HG03575 (cell line): ENCODE results near the gene DHRSX.
"Not testable (repeated sequence)": the region's sequence is repeated elsewhere in the genome, so short reads cannot be mapped to it uniquely, and the experiment has no call there.

Experiments used
- ATAC-seq: cut with Tn5 transposase; IDR thresholded peaks from one replicate; pipeline ENCODE4 v1.9.1; 2021; ENCODE audit not compliant: unreplicated experiment, insufficient number of reproducible peaks, low FRiP score; ENCODE audit errors: extremely low read depth

The DHRSX gene

DNA sequence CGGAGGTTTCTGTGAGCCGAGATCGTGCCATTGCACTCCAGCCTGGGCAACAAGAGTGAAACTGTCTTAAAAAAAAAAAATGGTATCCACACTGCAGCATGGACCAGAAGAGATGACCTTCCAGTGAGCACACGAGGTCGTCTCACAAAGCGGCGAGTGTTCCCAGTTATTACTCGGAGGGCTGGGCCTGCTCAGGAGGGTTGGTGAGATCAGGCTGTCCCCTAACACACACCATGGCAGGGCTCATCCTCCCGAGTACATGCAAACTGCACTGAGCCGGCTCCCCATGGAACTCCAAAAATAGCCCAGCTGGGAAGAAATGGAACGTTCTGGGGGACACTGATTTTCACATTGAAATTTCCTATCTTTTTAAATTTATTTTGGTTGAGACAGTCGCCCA is 19.2 kb downstream of the DHRSX start:
- not testable (repeated sequence) for ATAC-seq

GRCh38 chrX:2479982-2480381 is 20.8 kb downstream of the DHRSX start:
- not testable (repeated sequence) for ATAC-seq

DNA sequence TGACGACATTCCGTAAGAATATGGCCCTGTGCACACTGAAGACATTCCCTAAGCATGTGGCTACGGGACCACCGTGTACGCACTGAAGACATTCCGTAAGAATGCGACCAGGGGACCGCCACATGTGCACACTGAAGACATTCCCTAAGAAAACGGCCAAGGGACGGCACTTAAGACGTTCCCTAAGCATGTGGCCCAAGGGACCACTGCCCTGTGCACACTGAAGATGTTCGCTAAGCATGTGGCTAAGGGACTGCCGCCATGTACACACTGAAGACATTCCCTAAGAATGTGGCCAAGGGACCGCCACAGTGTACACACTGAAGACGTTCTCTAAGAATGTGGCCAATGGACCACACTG is 21.4 kb downstream of the DHRSX start:
- ATAC-seq, result no peak

- ATAC-seq, result no peak
These were observed 22.0 kb downstream of the DHRSX start for GRCh38 chrX:2478546-2479419.

- ATAC-seq, result not testable (repeated sequence)
These were observed 23.5 kb downstream of the DHRSX start for GRCh38 chrX:2477313-2477712.

- no peak for ATAC-seq
These were observed 25.6 kb downstream of the DHRSX start for GRCh38 chrX:2474963-2475726.

DNA sequence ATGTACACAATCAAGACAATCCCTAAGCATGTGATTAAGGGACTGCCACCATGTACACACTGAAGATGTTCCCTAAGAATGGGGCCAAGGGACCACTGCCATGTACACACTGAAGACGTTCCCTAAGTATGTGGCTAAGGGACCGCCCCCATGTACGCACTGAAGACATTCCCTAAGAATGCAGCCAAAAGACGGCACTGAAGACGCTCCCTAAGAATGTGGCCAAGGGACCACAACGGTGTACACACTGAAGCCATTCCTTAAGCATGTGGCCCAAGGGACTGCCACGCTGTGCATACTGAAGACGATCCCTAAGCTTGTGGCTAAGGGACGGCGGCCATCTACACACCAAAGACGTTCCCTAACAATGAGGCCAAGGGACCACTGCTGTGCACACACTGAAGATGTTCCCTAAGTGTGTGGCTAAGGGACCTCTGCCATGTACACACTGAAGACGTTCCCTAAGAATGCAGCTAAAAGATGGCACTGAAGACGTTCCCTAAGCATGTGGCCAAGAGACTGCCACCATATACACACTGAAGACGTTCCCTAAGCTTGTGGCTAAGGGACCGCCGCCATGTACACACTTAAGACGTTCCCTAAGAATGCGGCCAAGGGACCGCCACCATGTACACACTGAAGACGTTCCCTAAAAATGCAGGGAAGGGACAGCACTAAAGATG is 26.4 kb downstream of the DHRSX start:
- no peak for ATAC-seq

- not testable (repeated sequence) for ATAC-seq
These were observed 27.7 kb downstream of the DHRSX start for GRCh38 chrX:2473064-2473463.

DNA sequence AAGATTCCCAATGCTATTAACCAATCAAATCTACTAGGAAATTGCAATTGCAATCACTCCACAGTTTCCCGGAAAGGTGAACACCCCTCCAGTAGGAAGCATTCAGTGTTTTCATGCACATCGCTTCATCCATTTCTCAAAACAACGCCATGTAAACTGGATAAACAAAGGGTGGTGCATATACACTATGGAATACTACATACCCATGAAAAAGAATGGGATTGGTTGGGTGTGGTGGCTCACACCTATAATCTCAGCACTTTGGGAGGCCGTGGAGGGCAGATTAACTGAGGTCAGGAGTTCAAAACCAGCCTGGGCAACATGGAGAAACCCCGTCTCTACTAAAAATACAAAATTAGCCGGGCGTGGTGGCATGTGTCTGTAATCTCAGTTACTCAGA is 29.1 kb downstream of the DHRSX start:
- no peak for ATAC-seq

DNA sequence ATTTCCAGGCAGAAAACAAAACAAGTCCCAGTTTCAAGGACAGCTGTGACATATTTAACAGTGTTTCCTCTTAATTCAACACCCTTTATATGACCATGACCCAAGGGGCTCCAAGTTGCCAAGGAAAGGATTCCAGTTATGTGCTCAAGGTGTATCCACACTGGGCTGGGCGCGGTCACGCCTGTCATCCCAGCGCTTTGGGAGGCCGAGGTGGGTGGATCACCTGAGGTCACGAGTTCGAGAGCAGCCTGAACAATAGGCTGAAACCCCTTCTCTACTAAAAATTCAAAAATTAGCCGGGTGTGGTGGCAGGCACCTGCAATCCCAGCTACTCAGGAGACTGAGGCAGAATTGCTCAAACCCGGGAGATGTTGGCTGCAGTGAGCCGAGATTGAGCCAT is 29.6 kb downstream of the DHRSX start:
- not testable (repeated sequence) for ATAC-seq

DNA sequence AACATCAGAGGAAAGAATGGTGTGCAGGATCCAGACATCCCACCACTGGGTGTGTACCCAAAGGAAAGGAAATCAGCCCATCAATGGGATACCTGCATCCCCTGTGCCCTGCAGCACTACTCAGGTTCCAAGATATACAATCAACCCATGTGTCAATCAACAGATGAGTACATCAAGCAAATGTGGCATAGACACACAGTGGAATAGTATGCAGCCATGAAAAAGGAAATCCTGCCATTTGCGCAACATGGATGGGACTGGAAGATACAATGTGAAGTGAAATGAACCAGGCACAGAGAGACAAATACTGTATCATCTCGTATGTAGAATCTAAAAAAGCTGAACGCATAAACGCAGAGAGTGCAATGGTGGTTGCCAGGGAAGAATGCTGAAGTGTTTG is 30.9 kb downstream of the DHRSX start:
- not testable (repeated sequence) for ATAC-seq

DNA sequence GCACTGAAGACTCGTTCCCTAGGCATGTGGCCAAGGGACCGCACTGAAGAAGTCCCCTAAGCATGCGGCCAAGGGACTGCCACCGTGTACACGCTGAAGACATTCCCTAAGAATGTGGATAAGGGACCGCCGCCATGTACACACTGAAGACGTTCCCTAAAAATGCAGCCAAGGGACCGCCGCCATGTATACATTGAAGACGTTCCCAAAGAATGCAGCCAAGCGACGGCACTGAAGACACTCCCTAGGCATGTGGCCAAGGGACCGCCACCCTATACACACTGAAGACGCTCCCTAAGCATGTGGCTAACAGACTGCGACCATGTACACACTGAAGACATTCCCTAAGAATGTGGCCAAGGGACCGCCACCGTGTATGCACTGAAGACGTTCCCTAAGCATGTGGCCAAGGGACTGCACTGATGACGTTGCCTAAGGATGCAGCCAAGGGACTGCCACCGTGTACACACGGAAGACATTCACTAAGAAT is 31.5 kb downstream of the DHRSX start:
- ATAC-seq, result no peak

DNA sequence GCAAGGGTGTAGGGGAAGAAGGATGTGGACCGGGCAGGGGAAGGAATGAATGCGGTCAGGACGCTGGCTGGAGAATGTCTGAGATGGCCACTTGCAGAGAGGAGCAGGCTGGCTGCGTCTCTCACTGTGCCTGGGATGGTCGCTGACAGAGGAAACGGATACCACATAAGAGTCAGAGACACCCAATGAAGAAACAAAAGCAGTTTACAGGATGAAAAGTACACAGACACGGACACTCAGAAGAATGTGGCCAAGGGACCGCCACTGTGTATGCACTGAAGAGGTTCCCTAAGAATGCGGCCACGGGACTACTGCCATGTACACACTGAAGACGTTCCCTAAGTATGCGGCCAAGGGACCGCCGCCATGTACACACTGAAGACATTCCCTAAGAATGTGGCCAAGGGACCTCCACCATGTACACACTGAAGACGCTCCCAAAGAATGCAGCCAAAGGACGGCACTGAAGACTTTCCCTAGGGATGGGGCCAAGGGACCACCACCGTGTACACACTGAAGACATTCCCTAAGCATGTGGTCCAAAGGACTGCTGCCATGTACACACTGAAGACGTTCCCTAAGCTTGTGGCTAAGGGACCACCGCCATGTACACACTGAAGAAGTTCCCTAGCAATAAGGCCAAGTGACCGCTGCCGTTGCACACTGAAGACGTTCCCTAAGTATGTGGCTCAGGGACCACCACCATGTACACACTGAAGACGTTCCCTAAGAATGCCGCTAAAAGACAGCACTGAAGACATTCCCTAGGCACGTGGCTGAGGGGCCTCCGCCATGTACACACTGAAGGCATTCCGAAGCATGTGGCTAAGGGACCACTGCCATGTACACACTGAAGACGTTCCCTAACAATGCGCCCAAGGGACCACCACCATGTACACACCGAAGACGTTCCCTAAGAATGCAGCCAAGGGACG is 32.2 kb downstream of the DHRSX start:
- ATAC-seq, result no peak

DNA sequence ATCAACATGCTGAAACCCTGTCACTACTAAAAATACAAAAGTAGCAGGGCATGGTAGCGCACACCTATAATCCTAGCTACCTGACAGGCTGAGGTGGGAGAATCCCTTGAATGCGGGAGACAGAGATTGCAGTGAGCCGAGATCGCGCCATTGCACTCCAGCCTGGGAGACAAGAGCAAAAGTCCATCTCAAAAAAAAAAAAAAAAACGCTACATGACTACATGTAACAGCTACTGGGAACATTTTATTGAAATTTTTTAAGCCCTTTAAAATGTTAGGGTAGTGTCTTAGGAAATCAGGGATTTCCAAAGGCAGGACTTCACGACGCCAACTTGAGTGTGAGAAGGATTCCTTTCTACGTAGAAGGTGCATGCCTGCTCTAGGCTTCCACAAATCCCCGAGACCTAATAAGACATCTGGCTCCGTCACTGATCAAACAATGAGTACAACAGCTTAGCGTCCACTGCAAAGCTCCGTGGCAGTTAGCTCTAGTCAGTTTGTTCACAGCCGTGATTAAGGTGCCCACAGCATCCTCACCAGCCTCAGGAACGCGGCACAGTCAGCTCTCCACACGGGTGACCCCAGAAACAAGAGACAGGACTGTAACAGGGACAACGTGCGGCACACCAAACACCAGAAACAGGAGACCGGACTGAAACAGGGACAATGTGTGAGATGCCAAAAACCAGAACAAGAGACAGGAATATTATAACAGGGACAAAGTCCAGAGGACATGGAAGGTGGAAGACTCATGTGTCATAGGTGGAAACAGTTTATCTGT is 33.7 kb downstream of the DHRSX start:
- no peak for ATAC-seq

DNA sequence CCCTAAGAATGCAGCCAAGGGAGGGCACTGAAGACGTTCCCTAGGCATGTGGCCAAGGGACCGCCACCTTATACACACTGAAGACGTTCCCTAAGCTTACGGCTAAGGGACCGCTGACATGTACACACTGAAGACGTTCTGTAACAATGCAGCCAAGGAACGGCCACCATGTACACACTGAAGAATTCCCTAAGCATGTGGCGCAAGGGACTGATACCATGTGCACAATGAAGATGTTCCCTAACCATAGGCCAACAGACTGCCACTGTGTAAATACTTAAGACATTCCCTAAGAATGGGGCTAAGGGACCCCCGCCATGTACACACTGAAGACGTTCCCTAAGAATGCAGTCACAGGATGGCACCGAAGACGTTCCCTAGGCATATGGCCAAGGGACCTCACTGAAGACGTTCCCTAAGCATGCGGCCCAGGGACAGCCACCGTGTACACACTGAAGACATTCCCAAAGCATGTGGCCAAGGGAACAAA is 36.1 kb downstream of the DHRSX start:
- ATAC-seq, result no peak

DNA sequence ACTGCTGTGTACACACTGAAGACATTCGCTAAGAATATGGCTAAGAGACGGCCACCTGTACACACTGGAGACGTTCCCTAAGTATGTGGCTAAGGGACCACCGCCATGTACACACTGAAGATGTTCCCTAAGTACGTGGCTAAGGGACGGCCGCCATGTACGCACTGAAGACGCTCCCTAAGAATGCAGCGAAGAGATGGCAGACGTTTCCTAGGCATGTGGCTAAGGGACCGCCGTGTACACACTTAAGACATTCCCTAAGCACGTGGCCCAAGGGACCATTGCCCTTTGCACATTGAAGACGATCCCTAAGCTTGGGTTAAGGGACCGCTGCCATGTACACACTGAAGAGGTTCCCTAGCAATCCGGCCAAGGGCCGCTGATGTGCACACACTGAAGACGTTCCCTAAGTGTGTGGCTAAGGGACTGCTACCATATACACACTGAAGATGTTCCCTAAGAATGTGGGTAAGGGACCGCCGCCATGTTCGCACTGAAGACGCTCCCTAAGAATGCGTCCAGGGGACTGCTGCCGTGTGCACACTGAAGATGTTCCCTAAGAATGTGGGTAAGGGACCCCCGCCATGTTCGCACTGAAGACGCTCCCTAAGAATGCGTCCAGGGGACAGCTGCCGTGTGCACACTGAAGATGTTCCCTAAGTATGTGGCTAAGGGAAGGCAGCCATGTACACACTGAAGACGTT is 36.7 kb downstream of the DHRSX start:
- ATAC-seq, result no peak

DNA sequence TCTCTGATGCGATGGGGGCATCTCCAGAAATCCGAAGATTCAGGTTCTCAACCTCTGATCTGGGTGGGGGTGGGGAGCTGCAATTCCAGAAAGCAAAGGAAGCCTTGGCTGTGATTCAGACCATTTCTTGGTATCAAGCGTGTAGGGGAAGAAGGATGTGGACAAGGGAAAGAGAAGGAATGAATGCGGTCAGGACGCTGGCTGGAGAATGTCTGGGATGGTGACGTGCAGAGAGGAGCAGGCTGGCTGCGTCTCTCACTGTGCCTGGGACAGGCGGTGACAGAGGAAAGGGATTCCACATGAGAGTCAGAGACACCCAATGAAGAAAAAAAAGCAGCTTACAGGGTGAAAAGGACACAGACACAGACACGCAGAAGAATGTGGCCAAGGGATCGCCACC is 37.3 kb downstream of the DHRSX start:
- not testable (repeated sequence) for ATAC-seq
